SU-DHL-6 (cell line): ENCODE data around the gene LAMA3.

Experiments used
- CTCF ChIP-seq: fragments of 200-600 bp; sonication (generic); IDR thresholded peaks from one replicate; pipeline ENCODE4 v1.5.1; 2017; ENCODE audit warnings: antibody characterized with exemption, mild to moderate bottlenecking, low read length, moderate library complexity; ENCODE audit not compliant: insufficient read depth, poor library complexity, severe bottlenecking
- EZH2phosphoT487 ChIP-seq: fragments of 200-600 bp; sonication (generic), shearing (Covaris generic); conservative IDR thresholded peaks from 2 replicates; pipeline ENCODE4 v1.6.1; 2018; ENCODE audit warnings: mild to moderate bottlenecking, antibody characterized with exemption, low read length, moderate library complexity, mixed read lengths

- TF ChIP-seq CTCF (no peak), EZH2phosphoT487 (no peak)
Measured at GRCh38 chr18:23835506-23835905, 146.3 kb downstream of the LAMA3 start.
